Measurements from ENCODE around the gene OR13A1.
"Not testable (repeated sequence)": the region's sequence is repeated elsewhere in the genome, so short reads cannot be mapped to it uniquely, and the experiment has no call there.

Gene OR13A1

GRCh38 chr10:45280113-45280760 lies 35.2 kb downstream of the OR13A1 start:
- no peak for TF ChIP-seq EZH2phosphoT487 (IDR thresholded peaks at IDR 0.05; ENCODE audit: low read depth)
- no peak for TF ChIP-seq CTCF (IDR thresholded peaks at IDR 0.05; ENCODE audit: low read depth, low read length)
- no peak overlapping the region for H3K4me2 ChIP-seq (ENCODE audit: low read length)
- H4K20me1 ChIP-seq (ENCODE audit: insufficient read depth, low read length) = no peaks in the 10 kb centered on the region

GRCh38 chr10:45279682-45280081 lies 35.7 kb downstream of the OR13A1 start:
- Histone ChIP-seq H2AFZ (ENCODE audit: low read depth, low read length) (no peak overlapping the region), H3K4me3 (ENCODE audit: low read length) (no peak overlapping the region), H3K27ac (ENCODE audit: low read length) (no peak overlapping the region), H3K4me1 (ENCODE audit: low read length) (no peaks in the 10 kb centered on the region), H4K20me1 (ENCODE audit: insufficient read depth, low read length) (no peaks in the 10 kb centered on the region), H3K9me3 (ENCODE audit: insufficient read depth, low read length) (no peaks in the 10 kb centered on the region), H3K4me2 (ENCODE audit: low read length) (no peak overlapping the region), H3K9ac (ENCODE audit: low read length) (no peak overlapping the region), H3K79me2 (ENCODE audit: low read length) (no peaks in the 10 kb centered on the region), H3K36me3 (replicated peaks; ENCODE audit: low read depth, low read length) (no peaks in the 10 kb centered on the region), H3K27me3 (ENCODE audit: low read depth, low read length) (no peaks in the 10 kb centered on the region; the same call in none of the 2 replicates)
- TF ChIP-seq CTCF (IDR thresholded peaks at IDR 0.05; ENCODE audit: low read depth, low read length) = no peak
- TF ChIP-seq EZH2phosphoT487 (IDR thresholded peaks at IDR 0.05; ENCODE audit: low read depth) = no peak

More at GRCh38 chr10:45280113-45280760, 35.2 kb downstream of the OR13A1 start:
- Histone ChIP-seq H3K9me3 (ENCODE audit: insufficient read depth, low read length) (no peaks in the 10 kb centered on the region), H3K9ac (ENCODE audit: low read length) (no peak overlapping the region), H3K4me1 (ENCODE audit: low read length) (no peaks in the 10 kb centered on the region), H2AFZ (ENCODE audit: low read depth, low read length) (no peak overlapping the region), H3K36me3 (replicated peaks; ENCODE audit: low read depth, low read length) (no peaks in the 10 kb centered on the region), H3K27ac (ENCODE audit: low read length) (no peak overlapping the region), H3K27me3 (ENCODE audit: low read depth, low read length) (no peaks in the 10 kb centered on the region; the same call in none of the 2 replicates), H3K4me3 (ENCODE audit: low read length) (no peak overlapping the region), H3K79me2 (ENCODE audit: low read length) (no peaks in the 10 kb centered on the region)

GRCh38 chr10:45278860-45279498 lies 36.4 kb downstream of the OR13A1 start:
- no peak overlapping the region for H2AFZ ChIP-seq (ENCODE audit: low read depth, low read length)
- no peak for TF ChIP-seq EZH2phosphoT487 (IDR thresholded peaks at IDR 0.05; ENCODE audit: low read depth)
- no peak overlapping the region for H3K4me2 ChIP-seq (ENCODE audit: low read length)
- no peaks in the 10 kb centered on the region; the same call in none of the 2 replicates for H3K27me3 ChIP-seq (ENCODE audit: low read depth, low read length)
- H3K9me3 ChIP-seq (ENCODE audit: insufficient read depth, low read length) = no peaks in the 10 kb centered on the region
- H3K9ac ChIP-seq (ENCODE audit: low read length) = no peak overlapping the region
- no peak overlapping the region for H3K27ac ChIP-seq (ENCODE audit: low read length)
- H3K4me1 ChIP-seq (ENCODE audit: low read length) = no peaks in the 10 kb centered on the region
- no peaks in the 10 kb centered on the region for H4K20me1 ChIP-seq (ENCODE audit: insufficient read depth, low read length)
- H3K79me2 ChIP-seq (ENCODE audit: low read length) = no peaks in the 10 kb centered on the region
- H3K36me3 ChIP-seq (replicated peaks; ENCODE audit: low read depth, low read length) = no peaks in the 10 kb centered on the region
- no peak overlapping the region for H3K4me3 ChIP-seq (ENCODE audit: low read length)

GRCh38 chr10:45276146-45276545 lies 39.3 kb downstream of the OR13A1 start:
- H3K79me2 ChIP-seq (ENCODE audit: low read length); H2AFZ ChIP-seq (ENCODE audit: low read depth, low read length); H3K27ac ChIP-seq (ENCODE audit: low read length); H3K27me3 ChIP-seq (ENCODE audit: low read depth, low read length); H3K4me1 ChIP-seq (ENCODE audit: low read length); H3K9me3 ChIP-seq (ENCODE audit: insufficient read depth, low read length); H4K20me1 ChIP-seq (ENCODE audit: insufficient read depth, low read length); H3K9ac ChIP-seq (ENCODE audit: low read length); H3K4me3 ChIP-seq (ENCODE audit: low read length); H3K36me3 ChIP-seq (replicated peaks; ENCODE audit: low read depth, low read length); H3K4me2 ChIP-seq (ENCODE audit: low read length): not testable (repeated sequence)

GRCh38 chr10:45274364-45274763 lies 41.0 kb downstream of the OR13A1 start:
- Histone ChIP-seq H3K9ac (ENCODE audit: low read length) (no peak overlapping the region), H3K36me3 (replicated peaks; ENCODE audit: low read depth, low read length) (no peaks in the 10 kb centered on the region), H3K79me2 (ENCODE audit: low read length) (no peaks in the 10 kb centered on the region), H3K4me1 (ENCODE audit: low read length) (no peaks in the 10 kb centered on the region), H3K27ac (ENCODE audit: low read length) (no peak overlapping the region), H4K20me1 (ENCODE audit: insufficient read depth, low read length) (no peaks in the 10 kb centered on the region), H3K27me3 (ENCODE audit: low read depth, low read length) (no peaks in the 10 kb centered on the region), H2AFZ (ENCODE audit: low read depth, low read length) (no peak overlapping the region), H3K4me2 (ENCODE audit: low read length) (no peak overlapping the region), H3K4me3 (ENCODE audit: low read length) (no peak overlapping the region), H3K9me3 (ENCODE audit: insufficient read depth, low read length) (no peaks in the 10 kb centered on the region)
- TF ChIP-seq CTCF (IDR thresholded peaks at IDR 0.05; ENCODE audit: low read depth, low read length) = no peak
- no peak for TF ChIP-seq EZH2phosphoT487 (IDR thresholded peaks at IDR 0.05; ENCODE audit: low read depth)

GRCh38 chr10:45267777-45268176 lies 47.6 kb downstream of the OR13A1 start:
- not testable (repeated sequence) for H3K9me3 ChIP-seq (ENCODE audit: insufficient read depth, low read length); H3K4me2 ChIP-seq (ENCODE audit: low read length); H3K4me3 ChIP-seq (ENCODE audit: low read length); H3K9ac ChIP-seq (ENCODE audit: low read length); H3K27me3 ChIP-seq (ENCODE audit: low read depth, low read length); H2AFZ ChIP-seq (ENCODE audit: low read depth, low read length); H4K20me1 ChIP-seq (ENCODE audit: insufficient read depth, low read length); H3K36me3 ChIP-seq (replicated peaks; ENCODE audit: low read depth, low read length); H3K27ac ChIP-seq (ENCODE audit: low read length); H3K4me1 ChIP-seq (ENCODE audit: low read length); H3K79me2 ChIP-seq (ENCODE audit: low read length)
